DOHH2 (cell line): Measurements from ENCODE around the gene UBA5.

Experiments
- H3F3A ChIP-seq: fragments of 200-600 bp; sonication (generic), shearing (Covaris generic); 2 replicates; pipeline ENCODE4 v1.6.0; 2016; ENCODE audit warnings: antibody characterized with exemption, mild to moderate bottlenecking; ENCODE audit not compliant: control insufficient read depth, insufficient read depth
- H3K27ac ChIP-seq: fragments of 200-600 bp; sonication (generic); 2 replicates; pipeline ENCODE4 v1.5.1; 2014; ENCODE audit warnings: low read depth, mild to moderate bottlenecking, low read length, moderate library complexity
- H3K27me3 ChIP-seq: fragments of 200-600 bp; sonication (generic); 2 replicates; pipeline ENCODE4 v1.6.1; 2014; ENCODE audit warnings: mild to moderate bottlenecking, low read length, mixed read lengths; ENCODE audit not compliant: control insufficient read depth
- H3K36me3 ChIP-seq: fragments of 200-600 bp; sonication (generic); 2 replicates; pipeline ENCODE4 v1.6.1; 2014; ENCODE audit warnings: mild to moderate bottlenecking, low read length, moderate library complexity, mixed read lengths; ENCODE audit not compliant: control insufficient read depth
- H3K4me1 ChIP-seq: fragments of 200-600 bp; sonication (generic); 2 replicates; pipeline ENCODE4 v1.6.1; 2014; ENCODE audit warnings: mild to moderate bottlenecking, low read length, mixed read lengths; ENCODE audit not compliant: control insufficient read depth
- H3K4me2 ChIP-seq: fragments of 200-600 bp; sonication (generic); 2 replicates; pipeline ENCODE4 v1.6.0; 2014; ENCODE audit warnings: mild to moderate bottlenecking, low read length, moderate library complexity
- H3K4me3 ChIP-seq: fragments of 200-600 bp; sonication (generic); 2 replicates; pipeline ENCODE4 v1.5.1; 2014; ENCODE audit warnings: mild to moderate bottlenecking, low read length, mixed read lengths
- H3K79me2 ChIP-seq: fragments of 200-600 bp; sonication (generic); 2 replicates; pipeline ENCODE4 v1.6.1; 2014; ENCODE audit warnings: mild to moderate bottlenecking, low read length, mixed read lengths; ENCODE audit not compliant: control insufficient read depth
- H3K9me2 ChIP-seq: fragments of 200-600 bp; sonication (generic); replicated peaks from 2 replicates; pipeline ENCODE4 v1.6.1; 2014; ENCODE audit warnings: mild to moderate bottlenecking, low read length, mixed read lengths; ENCODE audit not compliant: control insufficient read depth
- H3K9me3 ChIP-seq: fragments of 200-600 bp; sonication (generic); 2 replicates; pipeline ENCODE4 v1.6.1; 2014; ENCODE audit warnings: antibody characterized with exemption, low read length, mixed read lengths; ENCODE audit not compliant: control insufficient read depth, insufficient read depth
- H4K20me1 ChIP-seq: fragments of 200-600 bp; sonication (generic); 2 replicates; pipeline ENCODE4 v1.6.0; 2014; ENCODE audit warnings: low read depth, mild to moderate bottlenecking, antibody characterized with exemption, low read length, moderate library complexity; ENCODE audit not compliant: control insufficient read depth, insufficient read depth
- CTCF ChIP-seq: fragments of 200-600 bp; sonication (generic); IDR thresholded peaks from one replicate; pipeline ENCODE4 v1.5.1; 2014; ENCODE audit warnings: antibody characterized with exemption, mild to moderate bottlenecking, low read depth, low read length; ENCODE audit not compliant: poor library complexity, severe bottlenecking
- EZH2phosphoT487 ChIP-seq: fragments of 200-600 bp; sonication (generic); IDR thresholded peaks from 2 replicates; pipeline ENCODE4 v1.6.1; 2017; ENCODE audit warnings: borderline replicate concordance, mild to moderate bottlenecking, antibody characterized with exemption, low read length, moderate library complexity, mixed read lengths

The UBA5 gene

GRCh38 chr3:132659365-132660051 is 621 bp upstream of the UBA5 start, which contains the start of gene ACAD11:
Gene ACAD11, minus strand, starts transcription at chr3:132659809. Its CDS starts 58 bp downstream, at chr3:132659751.
- Histone ChIP-seq H3K4me1 (peaks cover 31% of the 10 kb centered on the region), H3K79me2 (peaks cover 81% of the 10 kb centered on the region)

GRCh38 chr3:132660811-132661070 is 612 bp downstream of the UBA5 start:
- Histone ChIP-seq H3K4me2 (peak overlapping the region; percentile 73), H3F3A (no peaks in the 10 kb centered on the region), H3K4me3 (peak overlapping the region; percentile 86), H3K27ac (peak overlapping the region; percentile 36; the same call in 1 of the 2 replicates), H3K4me1 (peaks cover 31% of the 10 kb centered on the region), H3K27me3 (no peaks in the 10 kb centered on the region), H3K9me3 (no peaks in the 10 kb centered on the region), H3K9me2 (no peaks in the 10 kb centered on the region), H4K20me1 (no peaks in the 10 kb centered on the region), H3K36me3 (peaks cover 19% of the 10 kb centered on the region), H3K79me2 (peaks cover 89% of the 10 kb centered on the region)
- TF ChIP-seq EZH2phosphoT487: no peak
- no peak for TF ChIP-seq CTCF

More at GRCh38 chr3:132659365-132660051, 621 bp upstream of the UBA5 start, which contains the start of gene ACAD11:
- H3K27ac ChIP-seq: peak within 1 kb of the TSS; percentile 36
- no peaks in the 10 kb centered on the region for H3K27me3 ChIP-seq
- no peaks in the 10 kb centered on the region for H4K20me1 ChIP-seq
- peak within 1 kb of the TSS; percentile 73 for H3K4me2 ChIP-seq
- H3K4me3 ChIP-seq: peak within 1 kb of the TSS; percentile 86
- peaks cover 9% of the 10 kb centered on the region for H3K36me3 ChIP-seq
- no peaks in the 10 kb centered on the region for H3K9me2 ChIP-seq
- no peaks in the 10 kb centered on the region for H3K9me3 ChIP-seq
- TF ChIP-seq EZH2phosphoT487 (no peak), CTCF (peak; percentile 79)
- H3F3A ChIP-seq: no peaks in the 10 kb centered on the region

GRCh38 chr3:132661101-132661500 is 972 bp downstream of the UBA5 start:
- Histone ChIP-seq H3K4me2 (peak overlapping the region; percentile 73), H3K9me3 (no peaks in the 10 kb centered on the region), H4K20me1 (no peaks in the 10 kb centered on the region), H3K4me1 (peaks cover 31% of the 10 kb centered on the region), H3F3A (peaks cover 2% of the 10 kb centered on the region; the same call in 1 of the 2 replicates), H3K9me2 (no peaks in the 10 kb centered on the region), H3K27ac (no peak overlapping the region), H3K36me3 (peaks cover 23% of the 10 kb centered on the region), H3K27me3 (no peaks in the 10 kb centered on the region), H3K79me2 (peaks cover 87% of the 10 kb centered on the region), H3K4me3 (peak overlapping the region; percentile 86)
- TF ChIP-seq EZH2phosphoT487 (no peak), CTCF (no peak)
